ENCODE data around the gene CYB5RL. TPM values are rescaled to one million over a fixed set of nuclear protein-coding genes. Genes with fewer than 3 reads are reported as not detected.

CYB5RL gene
- total RNA-seq = 1 to 10 TPM; 2.7 to 10.0 (median 6.6) TPM

GRCh38 chr1:54199765-54200518 lies at the start of gene CYB5RL, which contains the start of gene MRPL37:
TSS of gene CYB5RL (minus strand) at chr1:54200030. CDS start at chr1:54195616, 4,414 bp downstream.
TSS of gene MRPL37 (plus strand) at chr1:54200167. CDS start at chr1:54200244, 77 bp downstream.
- Histone ChIP-seq H3K27me3 (no peaks in the 10 kb centered on the region), H3K4me3 (peak within 1 kb of the TSS; percentile 68 to 98 (median 96)), H3K36me3 (peaks cover 0 to 12% (median 7%) of the 10 kb centered on the region in 4 donors), H3K4me1 (peaks cover 15 to 28% (median 19%) of the 10 kb centered on the region in 4 donors), H3K27ac (peak within 1 kb of the TSS; percentile 60 to 90 (median 82)), H3K9me3 (no peaks in the 10 kb centered on the region)
- 0 to 1% methylated on average over 38 to 40 of the region's 51 CpGs for WGBS, 2 donors
- peak; percentile 96 to 98 for ATAC-seq (ENCODE audit: low FRiP score in 2 of 2)
- no peak for TF ChIP-seq CTCF (IDR thresholded peaks at IDR 0.05)
- peak in 3 of 4 donors; percentile 18 to 67 (median 53) for TF ChIP-seq POLR2A (IDR thresholded peaks at IDR 0.05)
- no peak for TF ChIP-seq EP300 (IDR thresholded peaks at IDR 0.05)
- peak in 1 of 2 donors; percentile 77 for TF ChIP-seq POLR2AphosphoS5 (IDR thresholded peaks at IDR 0.05)
- peak; percentile 95 for DNase-seq

GRCh38 chr1:54248966-54249365 lies 49.1 kb upstream of the CYB5RL start:
- no peaks in the 10 kb centered on the region for H3K27me3 ChIP-seq
- WGBS, 2 donors = 75 to 76% methylated on average over 4 of the region's 4 CpGs
- H3K4me3 ChIP-seq = no peak overlapping the region
- no peak for TF ChIP-seq POLR2A (IDR thresholded peaks at IDR 0.05)
- no peak for TF ChIP-seq CTCF (IDR thresholded peaks at IDR 0.05)
- H3K36me3 ChIP-seq = peaks cover 0 to 27% (median 8%) of the 10 kb centered on the region in 4 donors
- ATAC-seq (ENCODE audit: low FRiP score in 2 of 2) (no peak), DNase-seq (no peak)
- H3K4me1 ChIP-seq = peaks cover 0 to 3% (median 1%) of the 10 kb centered on the region in 4 donors
- H3K27ac ChIP-seq = no peak overlapping the region
- no peaks in the 10 kb centered on the region for H3K9me3 ChIP-seq

- peaks cover 0 to 32% (median 9%) of the 10 kb centered on the region in 4 donors for H3K36me3 ChIP-seq
- 90 to 94% methylated on average over 9 to 11 of the region's 11 CpGs for WGBS, 2 donors
These were observed 48.2 kb upstream of the CYB5RL start for GRCh38 chr1:54247863-54248515.

GRCh38 chr1:54246116-54246721 lies 46.4 kb upstream of the CYB5RL start:
- TF ChIP-seq POLR2AphosphoS5 (IDR thresholded peaks at IDR 0.05) = no peak
- TF ChIP-seq EP300 (IDR thresholded peaks at IDR 0.05) = no peak
- no peak for TF ChIP-seq POLR2A (IDR thresholded peaks at IDR 0.05)
- no peak for TF ChIP-seq CTCF (IDR thresholded peaks at IDR 0.05)
- Histone ChIP-seq H3K4me1 (peaks cover 0 to 3% (median 1%) of the 10 kb centered on the region in 4 donors), H3K27me3 (no peaks in the 10 kb centered on the region), H3K9me3 (no peaks in the 10 kb centered on the region), H3K27ac (no peak overlapping the region), H3K36me3 (peaks cover 0 to 46% (median 20%) of the 10 kb centered on the region in 4 donors), H3K4me3 (no peak overlapping the region)
- 92 to 100% methylated on average over 3 to 10 of the region's 10 CpGs for WGBS, 2 donors
- ATAC-seq (ENCODE audit: low FRiP score in 2 of 2) (no peak), DNase-seq (no peak)

More at GRCh38 chr1:54247863-54248515, 48.2 kb upstream of the CYB5RL start:
- Histone ChIP-seq H3K27me3 (no peaks in the 10 kb centered on the region), H3K4me1 (peaks cover 0 to 3% (median 1%) of the 10 kb centered on the region in 4 donors), H3K9me3 (no peaks in the 10 kb centered on the region), H3K4me3 (no peak overlapping the region), H3K27ac (no peak overlapping the region)
- DNase-seq (no peak), ATAC-seq (ENCODE audit: low FRiP score in 2 of 2) (no peak)
- no peak for TF ChIP-seq EP300 (IDR thresholded peaks at IDR 0.05)
- no peak for TF ChIP-seq POLR2A (IDR thresholded peaks at IDR 0.05)

- no peak overlapping the region for H3K27ac ChIP-seq
- no peak for DNase-seq
- H3K4me3 ChIP-seq = no peak overlapping the region
- no peaks in the 10 kb centered on the region for H3K9me3 ChIP-seq
- 86 to 100% methylated on average over 2 to 4 of the region's 4 CpGs for WGBS, 2 donors
- peaks cover 0 to 2% (median 0%) of the 10 kb centered on the region in 4 donors for H3K4me1 ChIP-seq
- no peak for ATAC-seq (ENCODE audit: low FRiP score in 2 of 2)
- TF ChIP-seq CTCF (IDR thresholded peaks at IDR 0.05) (no peak), POLR2A (IDR thresholded peaks at IDR 0.05) (no peak), EP300 (IDR thresholded peaks at IDR 0.05) (no peak), POLR2AphosphoS5 (IDR thresholded peaks at IDR 0.05) (no peak)
- no peaks in the 10 kb centered on the region for H3K27me3 ChIP-seq
- H3K36me3 ChIP-seq = peaks cover 0 to 44% (median 20%) of the 10 kb centered on the region in 4 donors
These were observed 45.7 kb upstream of the CYB5RL start for GRCh38 chr1:54245501-54245900.

Measured in upper lobe of left lung (tissue), 6 donors.